NCI-H526 (cell line): ENCODE data around the gene INPP5A.
"Not testable (repeated sequence)": the region's sequence is repeated elsewhere in the genome, so short reads cannot be mapped to it uniquely, and the experiment has no call there.

Source experiments
- DNase-seq, 2 experiments: peaks; one replicate each; lab custom pipeline; 2025; lab: John Stamatoyannopoulos, UW

Gene INPP5A

DNA sequence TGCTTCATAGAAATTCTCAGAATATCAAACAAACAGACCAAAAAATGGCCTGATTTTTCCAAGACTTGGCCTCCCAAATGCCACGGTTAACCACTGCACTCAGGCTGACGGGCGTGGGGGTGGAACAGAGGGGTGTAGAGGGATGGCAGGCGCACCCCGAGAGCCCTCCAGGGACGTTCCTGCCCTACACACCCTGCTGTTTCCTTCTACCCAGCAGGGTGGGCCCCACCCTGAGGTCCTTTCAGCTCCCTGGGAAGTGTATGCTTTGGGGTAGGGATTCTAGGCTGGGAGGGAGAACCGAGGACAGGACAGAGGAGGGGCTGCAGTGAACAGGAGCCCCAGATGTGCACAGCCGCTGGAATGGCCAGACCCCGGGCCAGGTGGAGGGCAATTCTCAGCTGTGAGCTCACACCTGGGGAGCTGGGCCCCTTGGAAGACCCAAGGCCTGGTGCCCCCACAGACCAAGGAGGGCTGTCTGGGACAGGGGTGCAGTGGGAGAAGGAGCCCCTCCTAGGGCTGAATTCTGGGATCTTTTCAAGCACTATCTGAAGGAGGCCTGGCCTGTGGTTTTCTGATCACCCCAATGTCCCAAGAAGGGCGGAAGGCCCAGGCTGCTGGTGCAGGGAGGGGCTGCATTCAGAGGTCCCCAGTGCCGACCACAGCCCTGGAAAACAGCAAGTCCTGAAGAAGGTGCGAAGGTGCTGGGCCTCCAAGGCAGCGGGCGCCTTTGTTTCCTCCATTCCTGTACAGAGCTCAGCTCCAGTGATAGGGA lies 32.9 kb upstream of the INPP5A start:
- DNase-seq, result no peak

DNA sequence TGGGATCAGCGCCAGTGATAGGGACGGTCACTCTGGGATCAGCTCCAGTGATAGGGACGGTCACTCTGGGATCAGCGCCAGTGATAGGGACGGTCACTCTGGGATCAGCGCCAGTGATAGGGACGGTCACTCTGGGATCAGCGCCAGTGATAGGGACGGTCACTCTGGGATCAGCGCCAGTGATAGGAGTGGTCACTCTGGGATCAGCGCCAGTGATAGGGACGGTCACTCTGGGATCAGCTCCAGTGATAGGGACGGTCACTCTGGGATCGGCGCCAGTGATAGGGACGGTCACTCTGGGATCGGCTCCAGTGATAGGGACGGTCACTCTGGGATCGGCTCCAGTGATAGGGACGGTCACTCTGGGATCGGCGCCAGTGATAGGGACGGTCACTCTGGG lies 32.0 kb upstream of the INPP5A start:
- not testable (repeated sequence) for DNase-seq

DNA sequence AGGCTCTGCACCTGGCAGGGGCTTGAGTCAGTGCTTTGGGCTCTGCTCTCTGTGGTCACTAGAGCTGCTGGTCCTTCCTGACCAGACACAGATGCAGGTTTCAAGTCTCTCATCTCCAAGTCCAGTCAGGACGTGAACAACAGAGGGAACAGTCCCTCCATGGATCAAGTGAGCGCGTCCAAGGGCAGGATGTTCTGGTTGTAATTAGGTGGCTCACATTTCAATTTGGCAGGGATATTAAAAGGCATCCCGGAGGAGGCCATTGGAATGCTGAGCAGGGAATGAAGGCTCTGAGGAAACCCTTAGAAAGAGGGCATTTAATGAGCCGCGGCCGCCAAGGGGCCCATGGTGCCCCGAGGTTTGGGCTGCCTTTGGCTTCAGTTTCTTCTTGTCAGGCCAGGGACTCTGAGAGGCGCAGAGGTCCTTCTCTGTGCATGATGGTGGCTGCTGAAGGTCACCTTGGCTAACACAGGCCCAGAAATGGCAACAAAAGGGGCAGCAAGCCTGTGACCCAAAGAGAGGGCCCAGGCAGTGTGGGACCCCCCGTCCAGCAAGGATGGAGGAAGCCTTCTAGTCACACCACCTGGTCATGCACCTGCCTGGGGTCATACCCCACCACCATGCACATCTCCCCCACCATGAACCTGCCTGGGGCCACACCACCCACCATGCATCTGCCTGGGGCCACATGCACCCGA lies 30.7 kb upstream of the INPP5A start:
- DNase-seq, result no peak

DNA sequence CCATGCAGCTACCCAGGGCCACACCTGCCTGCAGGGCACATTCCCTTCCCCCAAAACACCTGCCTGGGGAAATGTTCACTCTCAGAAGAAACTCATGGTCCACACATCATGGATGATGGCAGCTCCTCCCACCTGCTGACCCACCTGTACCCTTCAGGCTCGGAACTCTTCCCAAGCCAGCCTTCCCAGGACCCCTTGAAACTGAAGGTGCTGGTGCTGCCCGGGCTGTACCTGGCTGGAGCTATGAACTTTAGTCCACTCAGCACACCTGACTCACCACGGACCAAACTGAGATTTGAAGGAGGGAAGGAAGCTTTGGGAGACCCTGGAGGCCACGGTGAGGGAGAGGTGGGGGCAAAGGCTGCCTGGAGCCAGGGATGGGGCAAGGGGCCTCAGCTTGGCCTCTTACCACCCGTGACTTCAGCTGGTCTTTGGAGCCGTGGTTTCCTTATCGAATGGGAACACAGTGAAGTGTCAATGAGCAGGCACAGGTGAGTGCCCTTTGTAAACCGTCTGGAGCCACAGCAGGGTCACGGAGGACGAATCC lies 30.1 kb upstream of the INPP5A start:
- DNase-seq, result no peak

DNA sequence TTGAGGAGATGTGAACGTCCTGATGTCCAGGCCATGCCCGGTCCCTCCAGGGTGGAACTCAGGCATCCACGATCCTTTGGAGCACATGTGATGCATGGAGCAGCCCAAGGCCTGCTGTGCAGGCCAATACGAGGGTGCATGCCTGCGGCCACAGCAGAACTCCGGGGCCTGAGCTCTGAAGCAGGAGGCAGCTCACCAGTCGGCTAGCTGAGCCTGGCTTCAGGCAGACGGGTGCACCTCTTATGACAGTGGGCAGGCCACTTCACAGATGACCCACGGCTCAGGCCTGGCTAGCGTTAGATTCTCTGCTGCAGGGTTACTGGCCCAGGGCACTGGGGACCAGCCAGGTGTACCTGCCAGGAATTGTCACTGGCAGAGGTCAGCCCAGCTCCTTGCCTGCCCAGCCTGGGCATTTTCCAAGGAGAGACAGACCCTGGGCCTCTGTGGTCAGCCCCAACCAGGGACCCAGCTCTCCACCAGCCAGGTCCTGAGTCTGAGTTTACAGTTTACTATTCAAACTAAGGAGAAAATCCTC lies 29.6 kb upstream of the INPP5A start:
- no peak for DNase-seq

DNA sequence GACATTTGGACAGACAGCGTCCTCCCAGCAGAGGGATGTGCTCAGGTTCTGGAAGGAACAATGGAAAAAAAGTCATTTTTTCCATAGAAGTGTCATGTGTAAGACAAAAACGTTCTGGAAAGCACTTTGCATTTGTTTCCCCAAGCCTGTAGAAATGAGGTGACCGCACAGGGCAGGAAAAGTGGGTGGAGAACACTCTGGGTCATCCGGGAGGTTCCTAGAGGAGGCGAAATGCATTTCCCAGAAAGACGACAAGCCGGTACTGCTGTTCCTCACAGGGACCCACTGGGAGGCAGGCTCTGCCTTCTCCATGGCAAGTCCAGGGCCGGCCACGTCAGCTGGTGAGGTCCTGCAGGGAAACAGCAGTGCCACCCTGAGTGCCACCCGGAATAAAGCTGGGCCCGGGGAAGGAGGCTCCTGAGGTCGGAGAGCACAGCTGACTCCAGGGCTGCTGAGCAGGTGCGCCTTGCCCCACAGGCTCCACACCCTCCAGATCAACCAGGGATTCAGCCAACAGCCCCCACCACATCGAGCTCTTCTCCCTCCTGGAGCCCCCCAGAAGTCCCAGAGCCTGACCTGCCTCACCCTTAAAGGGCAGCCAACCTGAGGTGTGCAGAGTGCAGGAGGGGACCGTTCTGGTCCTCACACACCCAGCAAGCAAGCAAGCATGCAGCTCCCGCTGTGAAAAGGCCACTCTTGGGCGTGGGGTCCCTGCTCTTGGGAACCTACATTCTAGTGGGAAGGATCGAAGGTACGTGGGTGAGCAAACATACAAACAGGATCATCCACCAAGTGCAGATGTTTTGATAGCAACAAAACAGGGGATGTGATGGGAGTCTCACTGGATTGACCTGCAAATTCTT lies 28.8 kb upstream of the INPP5A start:
- DNase-seq, result no peak

DNA sequence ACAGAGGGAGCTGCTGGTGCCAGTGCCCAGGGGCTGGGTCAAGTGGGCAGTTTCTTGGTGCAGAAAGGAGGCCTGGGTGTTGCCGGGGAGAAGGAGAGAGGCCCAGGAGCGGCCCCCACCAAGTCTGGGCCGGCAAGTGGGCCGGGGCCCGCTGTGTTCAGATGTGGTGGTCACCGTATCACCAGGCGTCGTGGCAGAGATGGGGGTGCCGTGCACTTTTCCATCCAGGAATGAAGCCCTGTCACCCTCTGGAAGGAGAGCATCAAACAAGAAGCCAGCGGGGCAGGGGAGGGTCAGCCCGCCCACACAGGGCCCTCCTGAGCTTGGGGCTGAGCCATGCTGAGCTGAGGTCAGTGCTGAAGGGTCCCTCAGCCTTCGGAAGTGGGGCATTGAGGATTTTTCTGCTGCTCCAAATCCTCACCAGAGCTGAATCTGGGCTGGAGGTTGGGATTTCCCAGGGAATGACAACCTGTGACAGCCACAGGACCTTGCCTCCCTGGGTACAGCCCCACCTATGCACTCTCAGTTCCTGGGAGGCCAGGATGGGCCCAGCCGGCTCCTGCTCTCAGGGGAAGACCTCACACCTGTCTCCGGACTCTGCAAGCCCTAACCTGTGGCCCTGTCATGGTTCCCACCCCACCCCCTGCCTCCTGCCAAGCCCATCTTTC lies 27.9 kb upstream of the INPP5A start:
- DNase-seq, result no peak

DNA sequence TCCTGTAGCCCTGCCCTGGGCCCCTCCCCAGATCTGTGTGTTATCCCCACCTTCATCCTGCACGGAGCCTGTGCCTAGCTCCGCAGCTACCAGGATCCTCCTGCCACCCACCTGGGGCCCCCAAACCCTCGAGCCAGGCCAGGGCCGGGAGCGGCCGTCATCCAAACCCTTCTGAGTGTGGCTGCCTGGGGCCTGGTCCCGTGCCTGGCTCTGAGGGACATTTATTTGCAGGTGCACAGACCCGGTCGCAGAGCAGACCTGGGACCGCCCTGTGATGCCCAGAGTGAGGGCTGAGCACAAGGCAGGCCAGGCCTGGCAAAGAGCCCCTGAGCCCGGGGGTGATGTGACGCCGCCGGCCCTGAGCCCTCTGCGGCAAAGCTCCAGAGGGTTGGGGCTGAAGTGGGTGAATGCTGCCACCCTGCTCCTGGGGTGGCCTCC lies 27.4 kb upstream of the INPP5A start:
- no peak for DNase-seq

DNA sequence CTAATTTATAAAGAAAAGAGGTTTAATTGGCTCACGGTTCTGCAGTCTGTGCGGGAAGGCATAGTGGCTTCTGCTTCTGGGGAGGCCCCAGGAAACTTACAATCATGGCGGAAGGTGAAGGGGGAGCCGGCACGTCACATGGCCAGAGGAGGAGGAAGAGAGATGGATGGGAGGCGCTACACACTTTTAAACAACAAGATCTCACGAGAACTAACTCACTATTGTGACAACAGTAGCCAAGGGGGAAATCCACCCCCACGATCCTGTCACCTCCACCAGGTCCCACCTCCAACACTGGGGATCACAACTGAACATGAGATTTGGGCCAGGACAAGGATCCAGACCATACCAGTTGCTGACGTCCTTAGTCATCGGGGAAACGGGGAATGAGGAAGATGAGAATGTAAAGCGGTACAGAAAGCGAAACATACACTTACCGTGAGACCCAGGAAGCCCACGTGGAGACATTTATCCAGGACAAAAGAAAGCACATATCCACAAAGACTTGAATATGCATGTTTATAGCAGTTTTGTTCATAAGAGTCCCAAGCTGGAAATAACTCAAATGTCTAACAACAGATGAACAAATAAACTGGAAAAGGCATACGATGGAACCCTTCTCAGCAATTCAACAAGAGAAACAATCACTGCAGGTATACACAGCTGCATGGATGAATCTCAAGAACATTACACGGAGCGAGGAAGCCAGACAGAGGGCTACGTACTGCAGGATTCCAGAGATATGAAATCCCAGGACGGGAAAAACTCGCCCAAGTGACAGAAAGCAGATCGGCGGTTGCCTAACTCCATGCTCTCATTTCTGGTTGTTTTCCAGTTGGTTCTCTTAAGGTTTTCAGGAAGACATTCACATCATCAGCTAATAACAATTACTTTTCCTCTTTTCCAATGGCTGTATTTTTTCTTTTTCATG lies 26.2 kb upstream of the INPP5A start:
- DNase-seq, result no peak

DNA sequence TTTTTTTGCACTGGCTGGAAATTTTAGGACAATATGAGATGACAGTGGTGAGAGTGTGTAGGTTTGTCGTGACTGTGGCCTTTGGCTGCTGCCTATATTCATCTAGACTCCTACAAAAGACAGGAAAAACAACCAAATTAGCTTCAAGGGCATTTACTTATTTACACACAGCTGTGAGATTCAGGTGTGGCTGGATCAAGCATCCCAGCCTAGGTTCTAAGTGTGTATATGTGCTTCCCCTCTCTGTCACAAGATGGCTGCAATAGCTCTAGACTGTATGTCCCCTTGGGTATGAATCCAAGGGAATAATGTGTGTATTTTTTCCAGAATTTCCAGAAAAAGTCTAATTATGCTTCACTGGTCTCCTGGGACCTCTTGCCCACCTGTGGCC lies 25.5 kb upstream of the INPP5A start:
- DNase-seq, result no peak

DNA sequence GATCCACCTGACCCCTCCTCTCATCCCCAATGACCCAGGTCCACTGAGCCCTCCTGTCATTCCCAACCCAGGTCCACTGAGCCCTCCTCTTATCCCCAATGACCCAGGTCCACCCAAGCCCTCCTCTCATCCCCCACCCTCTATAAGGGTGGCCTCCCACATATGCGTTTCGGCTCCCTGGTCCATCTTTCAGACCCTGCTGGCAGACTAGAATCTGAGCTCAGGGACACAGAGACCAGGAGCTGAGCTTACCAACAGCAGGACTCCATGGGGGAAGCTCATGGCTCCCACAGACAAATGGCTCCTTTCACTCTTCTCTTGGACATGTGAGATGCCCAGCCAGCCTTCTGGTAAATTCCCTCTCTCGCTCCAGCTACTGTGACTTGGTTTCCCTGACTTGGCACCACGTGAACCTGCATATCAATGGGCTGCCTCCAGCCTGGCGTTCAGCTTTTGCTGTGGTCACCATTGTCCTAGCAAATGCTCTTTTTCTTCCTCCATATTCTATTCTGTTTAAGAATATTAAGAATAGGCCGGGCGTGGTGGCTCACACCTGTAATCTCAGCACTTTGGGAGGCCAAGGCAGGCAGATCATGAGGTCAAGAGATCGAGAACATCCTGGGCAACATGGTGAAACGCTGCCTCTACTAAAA lies 24.8 kb upstream of the INPP5A start:
- no peak for DNase-seq

DNA sequence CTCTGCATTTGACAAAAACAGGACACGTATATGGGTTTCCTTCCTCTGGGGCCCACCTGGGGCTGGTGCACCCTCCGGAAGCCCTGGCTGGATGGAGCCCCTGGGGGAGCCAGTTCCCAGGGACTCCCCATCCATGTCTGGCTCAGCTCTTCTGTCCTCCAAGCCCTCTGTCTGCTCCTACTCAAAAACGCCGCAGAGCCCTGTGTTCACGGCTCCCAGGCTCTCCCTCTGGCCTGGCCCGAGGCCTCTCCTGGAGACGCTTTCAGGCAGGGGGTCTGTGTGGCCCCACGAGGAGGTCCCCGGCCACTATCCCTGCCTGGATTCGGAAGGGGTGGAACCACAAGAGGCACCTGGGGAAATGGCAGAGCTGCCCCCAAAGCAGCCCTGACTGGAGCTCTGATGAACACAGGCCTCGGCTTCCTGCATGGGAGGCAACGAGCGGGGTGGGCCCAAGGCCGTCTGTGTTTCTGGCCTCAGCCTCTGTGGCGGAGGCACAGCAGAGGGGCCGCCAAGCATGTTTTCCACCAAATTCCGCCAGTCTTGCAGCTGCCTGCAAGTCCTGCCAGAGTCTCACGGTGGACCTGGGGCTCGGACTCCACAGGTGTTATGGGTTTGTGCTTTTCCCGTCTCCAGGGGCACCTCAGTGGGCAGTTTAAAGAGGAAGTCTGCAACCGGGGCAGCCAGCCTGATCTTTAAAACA lies 22.6 kb upstream of the INPP5A start:
- no peak for DNase-seq

DNA sequence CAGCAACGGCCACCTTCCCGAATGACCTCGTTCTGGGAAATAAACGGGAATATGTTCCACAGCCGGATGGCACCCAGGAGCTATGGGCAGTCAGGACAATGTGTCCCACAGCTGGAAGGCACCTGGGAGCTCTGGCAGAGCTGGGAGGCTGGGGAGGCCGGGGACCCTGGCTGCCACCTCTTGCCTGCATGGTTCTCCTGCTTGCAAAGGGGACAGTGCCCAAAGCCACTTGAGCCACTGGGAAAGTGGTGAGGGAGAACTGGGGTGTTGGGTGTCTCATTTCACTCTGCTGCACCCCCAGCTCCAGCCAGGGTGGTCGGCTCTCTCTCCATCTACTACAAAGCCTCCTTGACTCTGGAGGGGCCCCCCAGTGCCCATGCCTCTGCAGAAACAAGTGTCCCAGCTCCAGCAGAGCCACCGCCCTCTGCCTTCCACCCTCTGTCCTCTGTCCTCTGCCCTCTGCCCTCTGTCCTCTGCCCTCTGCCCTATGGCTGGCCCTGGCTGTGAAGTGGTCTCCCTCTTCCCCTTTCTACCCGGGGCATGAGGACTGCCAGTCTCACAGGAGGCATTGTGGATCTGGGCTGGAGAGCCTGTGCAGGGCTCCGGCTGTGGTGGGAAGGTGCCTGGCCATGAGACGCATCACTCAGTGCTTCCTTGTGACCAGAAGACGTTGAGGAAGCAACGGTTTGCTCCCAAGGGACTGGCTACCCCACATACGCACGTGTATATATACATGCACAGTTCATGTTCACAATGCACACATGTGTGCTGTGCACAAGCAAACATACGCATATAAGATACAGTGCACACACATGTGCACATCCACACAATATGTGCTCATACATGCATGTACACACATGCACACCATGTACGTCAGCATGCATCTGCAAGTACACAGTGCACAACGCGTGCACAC lies 21.5 kb upstream of the INPP5A start:
- no peak for DNase-seq

DNA sequence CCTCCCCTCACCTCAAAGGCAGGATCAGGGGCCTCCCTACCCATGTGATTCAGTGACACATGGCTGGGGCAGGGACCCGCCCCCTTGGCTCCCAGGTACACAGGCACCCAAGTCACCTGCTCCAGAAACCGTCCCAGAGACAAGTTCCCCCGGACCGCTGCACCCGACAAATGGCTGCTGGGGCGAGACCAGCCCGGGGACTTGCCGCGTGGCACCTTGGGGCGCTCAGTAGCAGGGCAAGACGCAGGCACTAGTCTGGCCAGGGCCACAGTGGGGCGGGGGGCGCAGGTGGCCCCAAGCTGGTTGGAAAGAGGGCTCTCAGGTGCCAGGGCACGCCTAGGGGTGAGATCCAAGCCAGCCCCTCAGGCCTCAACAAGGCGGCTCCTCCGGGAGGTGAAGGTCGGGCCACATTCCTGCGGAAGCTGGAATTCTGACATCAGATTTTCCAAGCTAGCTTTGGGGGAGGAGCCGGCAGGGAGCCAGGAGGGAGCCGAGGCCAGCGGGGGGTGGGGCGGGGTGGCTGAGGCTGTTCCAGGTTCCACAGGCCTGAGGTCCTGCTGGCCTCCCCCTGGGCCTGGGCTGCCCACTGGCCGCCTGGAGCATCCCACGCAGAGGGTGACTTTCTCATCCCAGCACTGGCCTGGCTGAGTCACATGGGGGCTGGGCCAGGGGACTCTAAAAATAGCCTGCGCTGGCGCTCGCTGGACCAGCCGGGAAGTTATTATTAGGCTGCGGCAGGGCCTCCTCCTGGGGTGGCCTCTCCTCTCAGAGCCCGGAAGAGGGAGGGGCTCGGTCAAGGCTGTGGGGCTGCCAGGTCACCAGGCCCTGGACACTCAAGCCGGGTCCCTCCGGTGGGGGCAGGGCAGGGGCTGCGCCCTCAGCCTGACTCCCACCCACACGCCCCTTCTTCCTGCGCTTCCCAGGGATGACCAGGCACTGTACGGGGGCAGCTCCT lies 20.5 kb upstream of the INPP5A start:
- peak; percentile 6 to 40 for DNase-seq

DNA sequence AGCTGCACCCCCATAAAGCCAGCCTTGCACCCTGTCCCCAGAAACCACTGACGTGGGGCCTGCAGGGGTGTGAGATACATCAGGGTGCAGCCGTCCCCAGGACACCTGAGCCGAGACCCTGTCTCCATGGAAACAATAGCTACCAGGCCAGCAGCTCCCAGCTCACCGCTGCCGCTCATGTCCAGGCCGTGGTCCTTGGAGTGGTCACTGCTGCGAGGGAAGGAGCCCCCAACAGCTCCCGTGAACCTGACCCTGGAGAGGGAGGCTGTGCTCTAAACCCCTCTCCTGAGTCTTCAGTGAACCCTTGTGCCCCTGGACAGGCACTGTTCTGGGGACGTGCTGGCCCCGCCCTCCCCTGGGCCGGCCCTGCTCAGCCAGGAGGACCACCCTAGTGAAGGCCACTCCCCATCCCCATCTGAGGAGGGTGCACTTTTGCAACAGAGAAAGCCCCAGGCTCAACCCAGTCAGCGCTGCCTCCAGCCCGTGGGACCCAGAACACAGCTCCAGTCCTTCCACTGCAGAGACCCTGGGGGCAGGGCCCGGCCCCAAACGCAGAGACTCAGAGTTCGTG lies 19.6 kb upstream of the INPP5A start:
- DNase-seq, result no peak

DNA sequence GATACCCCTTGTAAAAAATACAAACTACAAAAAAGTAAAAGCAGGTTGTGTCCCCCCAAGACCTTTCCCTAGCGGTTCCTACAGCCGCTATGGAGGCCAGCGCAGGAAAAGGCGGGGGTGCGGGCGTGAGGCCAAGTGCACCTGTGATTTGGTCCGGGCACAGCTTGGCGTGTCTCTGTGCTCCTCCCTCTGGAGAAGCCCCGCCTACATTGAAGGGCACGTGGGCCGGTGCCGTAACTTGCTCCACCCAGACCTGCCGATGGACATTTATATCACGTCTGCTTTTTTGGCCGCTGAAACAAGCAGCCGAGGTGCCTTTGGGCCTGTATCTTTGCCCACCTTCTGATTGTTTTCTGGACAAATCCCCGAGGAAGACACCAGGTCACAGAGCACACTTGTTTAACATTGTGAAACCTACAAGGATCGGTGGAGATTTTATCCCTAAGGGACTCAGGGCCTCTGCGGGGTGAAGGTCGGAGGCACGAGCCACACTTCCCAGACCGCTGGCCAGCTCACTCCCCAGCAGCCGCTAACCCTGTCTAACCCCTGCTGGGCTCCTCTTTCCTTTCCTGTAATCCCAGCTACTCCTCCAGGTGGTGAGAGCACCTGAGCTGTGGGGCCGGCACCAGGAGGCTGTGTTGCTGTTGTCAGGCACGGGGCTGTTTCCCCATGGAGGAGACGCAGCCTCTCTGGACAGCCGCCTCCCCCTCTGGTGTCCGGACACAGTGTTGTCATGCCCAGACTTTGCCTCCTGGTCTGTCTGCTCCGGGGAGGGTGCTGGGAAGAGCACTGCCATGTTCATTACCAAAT lies 18.8 kb upstream of the INPP5A start:
- peak; percentile 44 to 76 for DNase-seq
